K562 (cell line): ENCODE data around the gene RAD23B. TPM values are rescaled to one million over a fixed set of nuclear protein-coding genes. Genes with fewer than 3 reads are reported as not detected.

Experiments used
- ATAC-seq: fragments of 200-7000 bp; cut with Tn5 transposase; 3 replicates; pipeline ENCODE4 v1.9.1; 2020; ENCODE audit warnings: moderate library complexity
- BruUV-seq: library from RNA; stranded (reverse); fragments of 400-500 nt; replicated peaks from 2 replicates; lab custom pipeline; 2021; lab: Mats Ljungman, UMichigan
- CTCF ChIA-PET: fragments of 300-600 bp; formaldehyde crosslinking; extraction: SDS; loops from one replicate; lab custom pipeline; 2021; ENCODE audit warnings: low intra/inter-chr PET ratio; lab: Yijun Ruan, JAX
- POLR2A ChIA-PET: fragments of 300-600, 350-650 bp; sonication (Branson Sonifier 250); formaldehyde crosslinking; extraction: SDS; loops from one replicate; lab custom pipeline; 2021; ENCODE audit warnings: antibody characterized with exemption, inconsistent platforms; lab: Yijun Ruan, JAX
- DNase-seq, 4 experiments: peaks; one replicate each; pipeline versions ENCODE4 v3.0.0 to v3.0.0-alpha.2; 2011 to 2018; ENCODE audit warnings: low spot score in 3 of 4, mixed read lengths in 3 of 4; ENCODE audit errors: extremely low read depth in 1 of 4
- FAIRE-seq: peaks from 2 replicates; lab custom pipeline; 2011; peaks lifted over from hg19 to GRCh38; lab: Jason Lieb, UNC
- H2AFZ ChIP-seq: 2 replicates; pipeline ENCODE4 v1.6.0; 2011; ENCODE audit warnings: low read depth, low read length, control low read depth, inconsistent platforms
- H3K27ac ChIP-seq: fragments of 200-600 bp; 3 replicates; pipeline ENCODE4 v1.8.0; 2011; ENCODE audit warnings: low read depth, mild to moderate bottlenecking, control low read depth, inconsistent platforms, low read length, moderate library complexity, mixed read lengths; ENCODE audit errors: extremely low read depth
- H3K27me3 ChIP-seq, 2 experiments: fragments of 300-600 bp in 1 of 2; 2 replicates in 1 of 2; 3 replicates in 1 of 2; pipeline versions ENCODE4 v1.6.0 to v1.8.0; 2011; ENCODE audit warnings: inconsistent platforms in 2 of 2, low read length in 2 of 2, mild to moderate bottlenecking in 1 of 2, mixed read lengths in 1 of 2, moderate library complexity in 1 of 2; ENCODE audit not compliant: control insufficient read depth in 2 of 2, insufficient read depth in 2 of 2
- H3K36me3 ChIP-seq: fragments of 300-600 bp; 3 replicates; pipeline ENCODE4 v1.8.0; 2011; ENCODE audit warnings: mild to moderate bottlenecking, low read length, inconsistent platforms; ENCODE audit not compliant: control insufficient read depth, insufficient read depth
- H3K4me1 ChIP-seq, 2 experiments: fragments of 200-600 bp in 1 of 2; replicated peaks in 1 of 2; 2 replicates in 1 of 2; 3 replicates in 1 of 2; pipeline versions ENCODE4 v1.5.1 to v1.8.0; 2011; ENCODE audit warnings: inconsistent platforms in 2 of 2, low read length in 2 of 2, mild to moderate bottlenecking in 1 of 2, mixed read lengths in 1 of 2, moderate library complexity in 1 of 2; ENCODE audit not compliant: control insufficient read depth in 2 of 2, insufficient read depth in 2 of 2
- H3K4me2 ChIP-seq: 2 replicates; pipeline ENCODE4 v1.6.1; 2011; ENCODE audit warnings: low read length, control low read depth, inconsistent platforms, mixed read lengths; ENCODE audit not compliant: insufficient read depth
- H3K4me3 ChIP-seq: fragments of 200-600 bp; sonication (generic), shearing (Covaris generic); 2 replicates; pipeline ENCODE4 v1.5.1; 2016; ENCODE audit warnings: control low read depth, inconsistent platforms
- H3K79me2 ChIP-seq: fragments of 200-600 bp; 3 replicates; pipeline ENCODE4 v1.8.0; 2011; ENCODE audit warnings: low read length, inconsistent platforms; ENCODE audit not compliant: control insufficient read depth, insufficient read depth
- H3K9ac ChIP-seq, 2 experiments: 2 replicates each; pipeline versions ENCODE4 v1.6.0 to v1.6.1; 2011; ENCODE audit warnings: low read depth in 2 of 2, low read length in 2 of 2, control low read depth in 1 of 2, inconsistent platforms in 1 of 2, mild to moderate bottlenecking in 1 of 2, mixed read lengths in 1 of 2; ENCODE audit not compliant: insufficient read depth in 1 of 2
- H3K9me1 ChIP-seq: one replicate; pipeline ENCODE4 v1.6.0; 2011; ENCODE audit warnings: inconsistent platforms, mild to moderate bottlenecking, low read length, moderate library complexity; ENCODE audit not compliant: control insufficient read depth, insufficient read depth
- H3K9me3 ChIP-seq: replicated peaks from 2 replicates; pipeline ENCODE4 v1.5.1; 2011; ENCODE audit warnings: low read depth, low read length, inconsistent platforms; ENCODE audit not compliant: control insufficient read depth, insufficient read depth
- H4K20me1 ChIP-seq: replicated peaks from 2 replicates; pipeline ENCODE4 v1.6.1; 2011; ENCODE audit warnings: low read length, inconsistent platforms, mixed read lengths; ENCODE audit not compliant: control insufficient read depth, insufficient read depth
- C11orf30 ChIP-seq: fragments of 450-650 bp; IDR thresholded peaks from 2 replicates; pipeline ENCODE4 v1.6.1; 2016; ENCODE audit warnings: low read depth, mild to moderate bottlenecking
- CBFA2T2 ChIP-seq: fragments of 450-650 bp; conservative IDR thresholded peaks from 2 replicates; pipeline ENCODE4 v1.6.1; 2017; ENCODE audit warnings: mild to moderate bottlenecking
- CC2D1A ChIP-seq: fragments of 450-650 bp; IDR thresholded peaks from 2 replicates; pipeline ENCODE4 v1.6.1; 2017; ENCODE audit warnings: mild to moderate bottlenecking
- CCNT2 ChIP-seq: IDR thresholded peaks from 2 replicates; pipeline ENCODE4 v1.6.1; 2011; ENCODE audit warnings: borderline replicate concordance, low read depth, mild to moderate bottlenecking, moderate library complexity, mixed read lengths, low read length; ENCODE audit not compliant: insufficient read length; ENCODE audit errors: extremely low read depth
- CREM ChIP-seq: IDR thresholded peaks from 2 replicates; pipeline ENCODE4 v1.6.1; 2014; ENCODE audit warnings: antibody characterized with exemption, low read depth
- HDAC1 ChIP-seq, 2 experiments: fragments of 450-650 bp; IDR thresholded peaks; 2 replicates each; pipeline ENCODE4 v1.6.1; 2016 to 2017; ENCODE audit warnings: inconsistent platforms in 1 of 2, mild to moderate bottlenecking in 1 of 2, moderate library complexity in 1 of 2
- HDAC2 ChIP-seq: fragments of 450-650 bp; IDR thresholded peaks from 2 replicates; pipeline ENCODE4 v1.6.1; 2016; ENCODE audit warnings: mild to moderate bottlenecking
- HIVEP1 ChIP-seq: fragments of 250-450 bp; sonication (Bioruptor Pico); IDR thresholded peaks from 2 replicates; pipeline ENCODE4 v1.4.0; 2020; ENCODE audit warnings: mild to moderate bottlenecking
- MAZ ChIP-seq, 2 experiments: fragments of 450-650 bp in 1 of 2; sonication (generic) in 1 of 2; formaldehyde crosslinking; IDR thresholded peaks in 1 of 2; conservative IDR thresholded peaks in 1 of 2; 2 replicates each; pipeline versions ENCODE4 v1.4.0 to v1.5.0; 2020; ENCODE audit warnings: mild to moderate bottlenecking in 1 of 2, missing genetic modification reagents in 1 of 2
- MEIS2 ChIP-seq: fragments of 450-650 bp; IDR thresholded peaks from 2 replicates; pipeline ENCODE4 v1.6.1; 2014; ENCODE audit warnings: mild to moderate bottlenecking; ENCODE audit not compliant: partially characterized antibody
- MTA2 ChIP-seq: fragments of 450-650 bp; IDR thresholded peaks from 2 replicates; pipeline ENCODE4 v1.6.1; 2016; ENCODE audit warnings: low read depth
- NCOA1 ChIP-seq: fragments of 450-650 bp; IDR thresholded peaks from 2 replicates; pipeline ENCODE4 v1.6.1; 2016; ENCODE audit warnings: low read depth
- NRF1 ChIP-seq, 2 experiments: fragments of 450-650 bp; IDR thresholded peaks in 1 of 2; conservative IDR thresholded peaks in 1 of 2; 2 replicates each; pipeline ENCODE4 v1.6.1; 2014; ENCODE audit warnings: mild to moderate bottlenecking in 2 of 2
- PHTF2 ChIP-seq: fragments of 250-450 bp; sonication (Bioruptor Pico); IDR thresholded peaks from 2 replicates; pipeline ENCODE4 v1.5.0; 2021; ENCODE audit warnings: mild to moderate bottlenecking
- POLR2AphosphoS5 ChIP-seq: IDR thresholded peaks from 2 replicates; pipeline ENCODE4 v1.6.1; 2011; ENCODE audit warnings: mild to moderate bottlenecking, low read depth, low read length, moderate library complexity; ENCODE audit not compliant: control insufficient read depth, insufficient read depth
- POLR2G ChIP-seq: fragments of 200-400 bp; formaldehyde crosslinking; IDR thresholded peaks from 2 replicates; pipeline ENCODE4 v1.6.1; 2017; ENCODE audit warnings: low read depth, mild to moderate bottlenecking, antibody characterized with exemption, low read length, moderate library complexity
- SLC30A9 ChIP-seq: fragments of 250-450 bp; sonication (Bioruptor Pico); IDR thresholded peaks from 2 replicates; pipeline ENCODE4 v1.8.0; 2022; ENCODE audit warnings: mild to moderate bottlenecking, moderate library complexity
- SMARCA4 ChIP-seq: fragments of 450-650 bp; IDR thresholded peaks from 2 replicates; pipeline ENCODE4 v1.6.1; 2016
- STAT5A ChIP-seq: IDR thresholded peaks from 2 replicates; pipeline ENCODE4 v1.6.1; 2012; ENCODE audit warnings: low read length, inconsistent platforms, borderline replicate concordance
- TARDBP ChIP-seq: fragments of 450-650 bp; IDR thresholded peaks from 2 replicates; pipeline ENCODE4 v1.6.1; 2016
- ZBTB1 ChIP-seq: sonication (generic); formaldehyde crosslinking; IDR thresholded peaks from 2 replicates; pipeline ENCODE4 v1.8.1; 2023; ENCODE audit warnings: missing genetic modification reagents, low read depth, mild to moderate bottlenecking, borderline replicate concordance
- ZNF133 ChIP-seq: fragments of 250-450 bp; sonication (Bioruptor Pico); IDR thresholded peaks from 2 replicates; pipeline ENCODE4 v1.4.0; 2020; ENCODE audit warnings: mild to moderate bottlenecking
- ZNF23 ChIP-seq: fragments of 250-450 bp; sonication (Bioruptor Pico); IDR thresholded peaks from 2 replicates; pipeline ENCODE4 v1.4.0; 2020; ENCODE audit warnings: mild to moderate bottlenecking
- ZNF408 ChIP-seq: fragments of 250-450 bp; sonication (Bioruptor Pico); IDR thresholded peaks from 2 replicates; pipeline ENCODE4 v1.4.0; 2020; ENCODE audit warnings: low read depth, mild to moderate bottlenecking, moderate library complexity
- WGBS: fragments of 100-300 bp; shearing (Covaris generic); methylation state at CpG from one replicate; pipeline ENCODE4 v1.1.6; 2016; ENCODE audit warnings: low coverage, mixed read lengths; ENCODE audit not compliant: insufficient coverage; ENCODE audit errors: missing lambda C conversion rate; 5-methylcytosine and 5-hydroxymethylcytosine counted together
- in situ Hi-C: fragments of 300-500 bp; cut with MboI; formaldehyde crosslinking; loops from 4 replicates; pipeline ENCODE4 v1.15.0; 2018; ENCODE audit warnings: inconsistent platforms, mixed read lengths
- intact Hi-C: fragments of 100-400 bp; cut with micrococcal nuclease; formaldehyde crosslinking; loops from 2 replicates; pipeline ENCODE4 v1.14.2; 2022
- polyA plus RNA-seq, 8 experiments: library from polyadenylated mRNA; depleted of rRNA in 4 of 8; stranded (reverse) in 5 of 8; unstranded in 3 of 8; fragments of >200 nt; fragmentation: Nextera tagmentation in 2 of 8; fragmentation: Illumina TruSeq in 1 of 8; extraction: Ambion mirVana in 2 of 8; extraction: Trizol in 1 of 8; gene quantifications; 2 replicates each; pipeline versions ENCODE4 v1.2.1 to v1.2.3, GENCODE V29; 2011 to 2014; ENCODE audit warnings: inconsistent platforms in 1 of 8, missing spikeins in 1 of 8
- total RNA-seq, 7 experiments: library from RNA; depleted of rRNA in 6 of 7; stranded (reverse); fragments of >200 nt in 6 of 7; fragmentation: Illumina TruSeq in 2 of 7; extraction: Trizol in 2 of 7; gene quantifications; 2 replicates each; pipeline versions ENCODE4 v1.2.1 to v1.2.3, GENCODE V29; 2011 to 2021; ENCODE audit warnings: low replicate concordance in 1 of 7
- TF ChIP-seq, protein P1 (sequence below): sonication (generic); formaldehyde crosslinking; IDR thresholded peaks from 2 replicates; pipeline ENCODE4 v1.8.1; 2023; ENCODE audit warnings: mild to moderate bottlenecking, missing genetic modification reagents

The RAD23B gene
- total and polyA plus RNA-seq, 9 of the 15 experiments (the other 6 are each of a cell fraction or from before 2014, with no cell fraction given), result 14.5 to 184 (median 114) TPM

DNA sequence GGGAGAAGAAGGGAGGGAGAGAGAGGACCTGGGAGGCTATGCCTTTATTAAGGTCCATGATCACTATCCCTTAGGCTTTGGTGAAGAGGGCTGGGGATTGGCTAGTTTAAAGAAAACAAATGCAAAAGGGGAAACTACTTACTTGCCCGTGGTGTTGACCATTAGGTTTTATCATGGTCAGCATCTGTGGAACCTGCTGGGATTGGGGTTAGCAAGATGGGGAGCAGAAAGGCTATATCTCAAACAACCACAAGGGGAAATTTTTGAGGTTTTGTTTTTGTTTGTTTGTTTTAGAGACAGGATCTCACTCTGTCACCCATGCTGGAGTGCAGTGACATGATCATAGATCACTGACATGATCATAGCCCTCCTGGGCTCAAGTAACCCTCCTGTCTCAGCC, 9.0 kb upstream of the RAD23B start:
- H3K79me2 ChIP-seq, result no peaks in the 10 kb centered on the region
- 0% methylated on average over 1 of the region's 1 CpG for WGBS
- H3K27me3 ChIP-seq, result peaks cover 5 to 14% of the 10 kb centered on the region in 2 experiments
- BruUV-seq, result no TSS peak
- H3K9me3 ChIP-seq, result no peaks in the 10 kb centered on the region
- ATAC-seq (peak; percentile 88), DNase-seq (peak; percentile 26 to 59 (median 44)), FAIRE-seq (peak; percentile 84)
- ChIA-PET CTCF (no interaction called here), POLR2A (interaction anchor here (0.6 to 1.3 kb wide), 5 partner anchors 8 to 255 kb away, joined by 3 to 5 read pairs (median 3); no protein-coding TSS in a partner anchor)
- H3K4me3 ChIP-seq, result no peak overlapping the region
- H3K36me3 ChIP-seq, result no peaks in the 10 kb centered on the region
- intact Hi-C loops (no loop called here), in situ Hi-C loops (no loop called here)
- H4K20me1 ChIP-seq, result no peaks in the 10 kb centered on the region
- H3K9me1 ChIP-seq, result no peaks in the 10 kb centered on the region
- H3K4me2 ChIP-seq, result peak overlapping the region; percentile 53; the same call in 1 of the 2 replicates
- H3K4me1 ChIP-seq, result peaks cover 5 to 12% of the 10 kb centered on the region in 2 experiments; a peak in 3 of 5 replicates
- no peak overlapping the region for H3K27ac ChIP-seq
- H3K9ac ChIP-seq, result no peak overlapping the region; a peak in 1 of 4 replicates
- H2AFZ ChIP-seq, result peak overlapping the region; percentile 64; the same call in 1 of the 2 replicates
- peak; percentile 74 for TF ChIP-seq CBFA2T2
- no peak for TF ChIP-seq PHTF2 (CRISPR knock-in tag)
- TF ChIP-seq CCNT2, result peak; percentile 56
- peak in 1 of 2 experiments; percentile 8; a peak in 1 of 4 replicates for TF ChIP-seq NRF1 (conservative IDR thresholded peaks at IDR 0.05 in 1 of 2, IDR thresholded peaks at IDR 0.05 in 1 of 2)
- TF ChIP-seq NCOA1, result peak; percentile 40; the same call in 1 of the 2 replicates
- TF ChIP-seq MTA2, result peak; percentile 77
- no peak for TF ChIP-seq ZBTB1 (CRISPR knock-in tag)
- TF ChIP-seq POLR2AphosphoS5, result peak; percentile 52; the same call in 1 of the 2 replicates
- no peak for TF ChIP-seq HIVEP1 (CRISPR knock-in tag)
- TF ChIP-seq MAZ (CRISPR knock-in tag; conservative IDR thresholded peaks at IDR 0.05 in 1 of 2, IDR thresholded peaks at IDR 0.05 in 1 of 2), result no peak; a peak in 1 of 4 replicates
- TF ChIP-seq, protein P1, sequence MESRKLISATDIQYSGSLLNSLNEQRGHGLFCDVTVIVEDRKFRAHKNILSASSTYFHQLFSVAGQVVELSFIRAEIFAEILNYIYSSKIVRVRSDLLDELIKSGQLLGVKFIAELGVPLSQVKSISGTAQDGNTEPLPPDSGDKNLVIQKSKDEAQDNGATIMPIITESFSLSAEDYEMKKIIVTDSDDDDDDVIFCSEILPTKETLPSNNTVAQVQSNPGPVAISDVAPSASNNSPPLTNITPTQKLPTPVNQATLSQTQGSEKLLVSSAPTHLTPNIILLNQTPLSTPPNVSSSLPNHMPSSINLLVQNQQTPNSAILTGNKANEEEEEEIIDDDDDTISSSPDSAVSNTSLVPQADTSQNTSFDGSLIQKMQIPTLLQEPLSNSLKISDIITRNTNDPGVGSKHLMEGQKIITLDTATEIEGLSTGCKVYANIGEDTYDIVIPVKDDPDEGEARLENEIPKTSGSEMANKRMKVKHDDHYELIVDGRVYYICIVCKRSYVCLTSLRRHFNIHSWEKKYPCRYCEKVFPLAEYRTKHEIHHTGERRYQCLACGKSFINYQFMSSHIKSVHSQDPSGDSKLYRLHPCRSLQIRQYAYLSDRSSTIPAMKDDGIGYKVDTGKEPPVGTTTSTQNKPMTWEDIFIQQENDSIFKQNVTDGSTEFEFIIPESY (CRISPR knock-in tag), result no peak
- peak; percentile 20; the same call in 1 of the 2 replicates for TF ChIP-seq C11orf30
- no peak for TF ChIP-seq ZNF408 (CRISPR knock-in tag)
- peak; percentile 76 for TF ChIP-seq SMARCA4
- TF ChIP-seq CREM, result 0 out of 2 replicates have a peak, but pooled peaks have one; percentile 12
- TF ChIP-seq HDAC1 (IDR thresholded peaks at IDR 0.05), result 0 out of 4 replicates have a peak, but pooled peaks of 1 of the 2 experiments have one; percentile 20
- peak; percentile 95 for TF ChIP-seq MEIS2
- TF ChIP-seq ZNF23 (CRISPR knock-in tag), result no peak
- peak; percentile 68; the same call in 1 of the 2 replicates for TF ChIP-seq CC2D1A
- no peak for TF ChIP-seq TARDBP
- TF ChIP-seq HDAC2, result peak; percentile 81; the same call in 1 of the 2 replicates
- TF ChIP-seq POLR2G, result no peak
- TF ChIP-seq SLC30A9, result no peak
- TF ChIP-seq STAT5A, result peak; percentile 45; the same call in 1 of the 2 replicates
- TF ChIP-seq ZNF133, result no peak
